Mesodermal cell (in vitro differentiated cells): ENCODE data around the gene RARB.

ENCODE experiments used
- H3K27ac ChIP-seq: 2 replicates; pipeline ENCODE4 v1.7.0; 2013; ENCODE audit warnings: mild to moderate bottlenecking, low read depth, low read length, moderate library complexity; ENCODE audit not compliant: severe bottlenecking
- H3K36me3 ChIP-seq: 2 replicates; pipeline ENCODE4 v1.7.1; 2013; ENCODE audit warnings: mild to moderate bottlenecking, low read length, moderate library complexity; ENCODE audit not compliant: control insufficient read depth, insufficient read depth
- H3K4me1 ChIP-seq: one replicate; pipeline ENCODE4 v1.7.1; 2013; ENCODE audit warnings: mild to moderate bottlenecking, low read length; ENCODE audit not compliant: insufficient read depth, control insufficient read depth, poor library complexity, severe bottlenecking
- H3K4me3 ChIP-seq: 2 replicates; pipeline ENCODE4 v1.7.0; 2013; ENCODE audit warnings: low read length, control low read depth, mild to moderate bottlenecking; ENCODE audit not compliant: insufficient read depth, poor library complexity, severe bottlenecking; ENCODE audit errors: extremely low read depth
- H3K9me3 ChIP-seq: 2 replicates; pipeline ENCODE4 v1.7.1; 2013; ENCODE audit warnings: mild to moderate bottlenecking, low read length, moderate library complexity; ENCODE audit not compliant: control insufficient read depth
- WGBS, 2 experiments: methylation state at CpG; one replicate each; pipeline ENCODE4 v1.1.5; 2013; ENCODE audit warnings: missing lambda C conversion rate in 2 of 2; ENCODE audit not compliant: insufficient coverage in 2 of 2; 5-methylcytosine and 5-hydroxymethylcytosine counted together

The RARB gene

DNA sequence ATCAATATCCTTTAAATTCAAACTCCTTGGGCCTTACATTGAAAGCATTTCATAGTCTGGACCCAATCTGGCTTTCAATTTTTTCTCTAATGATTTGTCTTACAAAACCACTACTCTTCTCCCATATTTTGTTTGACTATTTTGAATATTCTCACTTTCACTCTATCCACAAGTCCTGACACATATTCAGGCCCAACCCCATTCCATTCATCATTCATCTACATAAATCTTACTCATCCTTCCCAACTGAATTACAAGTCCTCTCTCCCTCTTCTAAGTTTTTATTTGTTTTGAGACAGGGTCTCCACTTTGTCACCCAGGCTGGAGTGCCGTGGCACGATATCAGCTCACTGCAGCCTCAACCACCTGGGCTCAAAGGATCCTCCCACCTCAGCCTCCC is 193.0 kb downstream of the RARB start:
- Histone ChIP-seq H3K4me3 (no peak overlapping the region), H3K36me3 (peaks cover 59% of the 10 kb centered on the region), H3K4me1 (no peaks in the 10 kb centered on the region), H3K27ac (no peak overlapping the region), H3K9me3 (no peaks in the 10 kb centered on the region)
- WGBS, 2 experiments: 100% methylated on average over 2 of the region's 2 CpGs; no CpG with 5 or more reads in 1 of the 2 experiments

DNA sequence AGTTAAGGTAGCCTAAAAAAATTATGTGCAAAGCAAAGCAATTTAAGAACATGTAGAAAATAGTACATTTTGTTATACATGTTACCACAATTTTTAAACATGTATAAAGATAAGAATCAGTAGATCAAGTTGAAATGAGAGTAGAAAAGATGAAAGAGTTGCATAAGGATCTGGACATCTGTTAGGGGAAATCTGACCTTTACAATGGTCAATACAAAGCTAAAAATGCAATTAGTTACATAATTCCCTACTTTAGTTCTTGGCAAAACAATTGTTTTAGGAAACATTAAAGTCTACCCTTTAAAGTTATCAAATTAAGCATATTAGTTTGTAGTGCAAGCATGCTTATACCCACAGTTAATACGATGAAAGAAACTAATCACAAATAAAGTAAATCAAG is 203.9 kb downstream of the RARB start:
- Histone ChIP-seq H3K4me3 (no peak overlapping the region), H3K9me3 (no peaks in the 10 kb centered on the region), H3K36me3 (peaks cover 66% of the 10 kb centered on the region), H3K4me1 (peaks cover 4% of the 10 kb centered on the region), H3K27ac (no peak overlapping the region)
- no CpG with 5 or more reads among the region's 1 CpG for WGBS, 2 experiments

DNA sequence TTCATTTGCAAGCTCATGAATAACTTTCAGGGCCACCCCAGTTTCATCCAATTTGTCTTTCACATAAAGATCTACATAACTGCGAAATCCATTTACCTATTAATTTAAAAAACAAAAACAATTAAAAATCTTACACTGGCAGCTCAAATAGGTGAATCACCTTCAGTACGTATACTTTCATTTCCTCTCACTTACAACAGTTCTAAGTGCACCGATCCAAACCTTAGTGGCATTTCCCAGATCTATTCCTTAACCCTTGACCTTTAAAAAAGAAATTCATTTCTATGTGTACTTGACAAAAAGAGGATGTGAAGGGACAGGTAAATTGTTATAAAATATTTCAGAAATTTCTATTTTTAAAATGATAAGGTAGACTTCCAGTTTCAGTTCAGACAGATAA is 205.9 kb downstream of the RARB start:
- 97 to 100% methylated on average over 2 of the region's 3 CpGs for WGBS, 2 experiments
- H3K4me3 ChIP-seq: no peak overlapping the region
- no peaks in the 10 kb centered on the region for H3K9me3 ChIP-seq
- peaks cover 58% of the 10 kb centered on the region for H3K36me3 ChIP-seq
- peaks cover 4% of the 10 kb centered on the region for H3K4me1 ChIP-seq
- no peak overlapping the region for H3K27ac ChIP-seq

DNA sequence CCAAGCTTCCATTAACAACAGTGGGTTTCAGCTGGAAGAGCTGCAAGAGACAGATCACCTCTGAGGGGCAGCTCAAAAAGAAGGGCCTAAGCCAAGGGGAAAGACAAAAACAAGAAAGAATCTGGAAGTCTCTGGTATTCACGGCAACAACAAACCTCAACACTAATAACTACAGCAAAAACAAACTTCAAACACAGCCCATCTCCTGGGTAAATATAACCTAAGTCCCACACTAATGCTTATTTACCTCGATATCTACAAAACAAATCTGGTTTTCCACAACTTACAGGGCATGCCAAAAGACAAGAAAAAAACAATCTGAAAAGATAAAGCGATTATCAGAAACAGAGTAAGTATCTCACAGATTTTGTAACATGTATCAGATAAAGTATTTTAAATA is 207.0 kb downstream of the RARB start:
- WGBS, 2 experiments: no CpG with 5 or more reads among the region's 3 CpGs
- peaks cover 53% of the 10 kb centered on the region for H3K36me3 ChIP-seq

More for the DNA sequence above, 207.0 kb downstream of the RARB start:
- H3K9me3 ChIP-seq: no peaks in the 10 kb centered on the region
- peaks cover 4% of the 10 kb centered on the region for H3K4me1 ChIP-seq
- no peak overlapping the region for H3K4me3 ChIP-seq
- H3K27ac ChIP-seq: no peak overlapping the region
